DND-41 (cell line): ENCODE measurements around the gene RBM19.

Experiments used
- EZH2 ChIP-seq: IDR thresholded peaks from 3 replicates; pipeline ENCODE4 v1.6.1; 2012; ENCODE audit warnings: borderline replicate concordance, low read depth, mild to moderate bottlenecking, moderate library complexity, low read length, inconsistent platforms; ENCODE audit not compliant: severe bottlenecking
- TF ChIP-seq, protein P1 (sequence below): IDR thresholded peaks from 2 replicates; pipeline ENCODE4 v1.5.1; 2012; ENCODE audit warnings: borderline replicate concordance, low read length, moderate library complexity, mild to moderate bottlenecking; ENCODE audit not compliant: poor library complexity, severe bottlenecking; ENCODE audit errors: extremely low read depth

DNA sequence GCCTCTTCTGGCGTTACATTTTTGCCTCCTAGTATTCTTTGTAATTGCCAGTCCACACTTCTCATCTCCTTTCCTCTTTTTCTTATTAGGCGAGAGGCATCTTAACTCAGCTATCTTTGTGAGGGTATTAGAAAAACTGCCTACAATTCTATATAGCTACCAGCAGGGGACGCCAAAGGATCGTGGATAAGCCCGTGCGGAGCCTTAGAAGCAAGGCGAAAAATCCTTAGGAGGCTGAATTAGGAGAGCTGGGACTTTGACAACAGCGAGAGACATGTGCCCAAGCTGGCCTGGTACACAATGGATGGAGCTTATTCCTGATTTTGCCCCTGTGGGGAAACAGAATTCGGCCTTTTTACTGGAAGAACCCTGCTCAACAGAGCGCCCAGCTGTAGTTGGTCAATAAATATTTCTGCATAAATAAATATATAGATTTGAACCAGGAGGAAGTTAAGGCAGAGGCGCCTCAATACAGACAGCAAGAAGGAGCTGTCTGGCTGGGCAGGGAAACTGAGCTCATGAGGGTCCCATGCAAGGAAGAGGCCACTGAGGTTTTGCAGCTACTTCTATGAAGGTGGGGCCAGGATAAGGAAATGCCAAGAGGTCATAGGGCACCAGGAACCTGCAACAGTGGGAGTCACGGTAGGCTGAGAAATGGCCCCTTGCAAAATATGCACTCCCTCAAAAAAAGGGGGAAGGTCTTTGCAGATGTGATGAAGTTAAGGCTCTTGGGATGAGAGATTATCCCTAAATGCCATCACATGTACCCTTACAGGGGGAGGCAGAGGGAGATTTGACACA is 14.6 kb upstream of the RBM19 start:
- TF ChIP-seq, protein P1, sequence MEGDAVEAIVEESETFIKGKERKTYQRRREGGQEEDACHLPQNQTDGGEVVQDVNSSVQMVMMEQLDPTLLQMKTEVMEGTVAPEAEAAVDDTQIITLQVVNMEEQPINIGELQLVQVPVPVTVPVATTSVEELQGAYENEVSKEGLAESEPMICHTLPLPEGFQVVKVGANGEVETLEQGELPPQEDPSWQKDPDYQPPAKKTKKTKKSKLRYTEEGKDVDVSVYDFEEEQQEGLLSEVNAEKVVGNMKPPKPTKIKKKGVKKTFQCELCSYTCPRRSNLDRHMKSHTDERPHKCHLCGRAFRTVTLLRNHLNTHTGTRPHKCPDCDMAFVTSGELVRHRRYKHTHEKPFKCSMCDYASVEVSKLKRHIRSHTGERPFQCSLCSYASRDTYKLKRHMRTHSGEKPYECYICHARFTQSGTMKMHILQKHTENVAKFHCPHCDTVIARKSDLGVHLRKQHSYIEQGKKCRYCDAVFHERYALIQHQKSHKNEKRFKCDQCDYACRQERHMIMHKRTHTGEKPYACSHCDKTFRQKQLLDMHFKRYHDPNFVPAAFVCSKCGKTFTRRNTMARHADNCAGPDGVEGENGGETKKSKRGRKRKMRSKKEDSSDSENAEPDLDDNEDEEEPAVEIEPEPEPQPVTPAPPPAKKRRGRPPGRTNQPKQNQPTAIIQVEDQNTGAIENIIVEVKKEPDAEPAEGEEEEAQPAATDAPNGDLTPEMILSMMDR: peak; percentile 92
- no peak for TF ChIP-seq EZH2
